ENCODE measurements around the gene TBC1D3E. TPM values are rescaled to one million over a fixed set of nuclear protein-coding genes. Genes with fewer than 3 reads are reported as not detected.
"Not testable (repeated sequence)": the region's sequence is repeated elsewhere in the genome, so short reads cannot be mapped to it uniquely, and the experiment has no call there.

The TBC1D3E gene
- not detected in 2 replicates for total RNA-seq (2012; rRNA removed)

DNA sequence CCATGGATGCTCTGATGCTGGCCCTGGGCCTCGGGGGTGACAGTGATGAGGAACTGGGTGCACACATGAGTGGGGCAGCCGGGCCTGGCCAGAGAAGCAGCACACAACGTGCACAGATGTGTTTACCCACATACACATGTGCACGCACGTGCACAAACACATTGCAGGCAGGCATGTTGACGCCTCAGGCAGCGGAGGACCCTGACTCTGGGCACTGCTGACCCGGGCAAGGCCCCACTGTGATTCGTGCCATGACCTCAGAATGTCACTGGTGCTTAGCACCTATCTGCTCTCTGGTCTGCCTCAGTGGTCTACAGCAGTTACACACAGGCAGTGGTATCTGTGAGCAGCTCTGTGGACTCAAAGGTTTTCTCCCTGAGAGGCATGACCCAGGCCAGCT, at the start of gene TBC1D3E:
TSS of gene TBC1D3E (plus strand) at position 301 of the 400 bp plus-strand sequence. CDS start 1,545 bp downstream, outside the sequence.
- H3K4me3 ChIP-seq (ENCODE audit: low read length); H3K36me3 ChIP-seq (ENCODE audit: insufficient read depth, low read length); H3K27me3 ChIP-seq (ENCODE audit: control insufficient read depth, insufficient read depth, low read length); H3K9me3 ChIP-seq (replicated peaks; ENCODE audit: low read length); H3K4me2 ChIP-seq (ENCODE audit: low read length); H3K9ac ChIP-seq (ENCODE audit: low read depth, low read length); H3K4me1 ChIP-seq (ENCODE audit: control insufficient read depth, insufficient read depth, low read length): not testable (repeated sequence)

DNA sequence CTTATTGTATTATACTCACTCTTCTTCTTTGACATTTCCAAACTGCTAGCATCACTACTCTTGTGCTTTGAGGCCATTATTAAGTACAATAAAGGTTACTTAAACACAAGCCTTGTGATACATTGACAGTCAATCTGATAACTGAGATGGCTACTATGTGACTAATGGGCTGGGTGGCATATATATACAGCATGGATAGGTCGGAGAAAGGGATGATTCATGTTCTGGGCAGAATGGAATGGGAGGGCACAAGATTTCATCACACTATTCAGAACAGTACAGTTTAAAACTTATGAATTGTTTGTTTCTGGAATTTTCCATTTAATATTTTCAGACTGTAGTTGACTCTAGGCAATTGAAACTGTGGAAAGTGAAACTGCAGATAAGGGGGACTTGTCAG, 40.4 kb upstream of the TBC1D3E start:
- not testable (repeated sequence) for H3K9ac ChIP-seq (ENCODE audit: low read depth, low read length)

DNA sequence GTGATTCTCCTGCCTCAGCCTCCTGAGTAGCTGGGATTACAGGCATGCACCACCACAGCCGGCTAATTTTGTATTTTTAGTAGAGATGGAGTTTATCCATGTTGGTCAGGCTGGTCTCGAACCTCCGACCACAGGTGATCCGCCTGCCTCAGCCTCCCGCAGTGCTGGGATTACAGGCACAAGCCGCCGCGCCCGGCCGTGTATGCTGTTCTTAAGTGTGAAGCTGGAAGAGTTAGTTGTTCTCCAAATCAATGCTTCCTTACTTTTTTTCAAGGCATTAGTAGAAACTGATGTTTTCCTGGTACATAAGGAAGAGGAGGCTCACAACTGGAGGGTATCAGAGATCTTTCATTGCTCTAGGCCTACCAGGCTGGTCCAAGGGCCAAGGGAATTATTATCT, 39.6 kb upstream of the TBC1D3E start:
- H3K9ac ChIP-seq (ENCODE audit: low read depth, low read length); H3K27me3 ChIP-seq (ENCODE audit: control insufficient read depth, insufficient read depth, low read length); H3K4me3 ChIP-seq (ENCODE audit: low read length); H3K36me3 ChIP-seq (ENCODE audit: insufficient read depth, low read length); H3K4me2 ChIP-seq (ENCODE audit: low read length); H3K4me1 ChIP-seq (ENCODE audit: control insufficient read depth, insufficient read depth, low read length); H3K9me3 ChIP-seq (replicated peaks; ENCODE audit: low read length): not testable (repeated sequence)

More for the DNA sequence above, 40.4 kb upstream of the TBC1D3E start:
- not testable (repeated sequence) for H3K9me3 ChIP-seq (replicated peaks; ENCODE audit: low read length); H3K4me3 ChIP-seq (ENCODE audit: low read length); H3K4me2 ChIP-seq (ENCODE audit: low read length); H3K36me3 ChIP-seq (ENCODE audit: insufficient read depth, low read length); H3K4me1 ChIP-seq (ENCODE audit: control insufficient read depth, insufficient read depth, low read length); H3K27me3 ChIP-seq (ENCODE audit: control insufficient read depth, insufficient read depth, low read length)

DNA sequence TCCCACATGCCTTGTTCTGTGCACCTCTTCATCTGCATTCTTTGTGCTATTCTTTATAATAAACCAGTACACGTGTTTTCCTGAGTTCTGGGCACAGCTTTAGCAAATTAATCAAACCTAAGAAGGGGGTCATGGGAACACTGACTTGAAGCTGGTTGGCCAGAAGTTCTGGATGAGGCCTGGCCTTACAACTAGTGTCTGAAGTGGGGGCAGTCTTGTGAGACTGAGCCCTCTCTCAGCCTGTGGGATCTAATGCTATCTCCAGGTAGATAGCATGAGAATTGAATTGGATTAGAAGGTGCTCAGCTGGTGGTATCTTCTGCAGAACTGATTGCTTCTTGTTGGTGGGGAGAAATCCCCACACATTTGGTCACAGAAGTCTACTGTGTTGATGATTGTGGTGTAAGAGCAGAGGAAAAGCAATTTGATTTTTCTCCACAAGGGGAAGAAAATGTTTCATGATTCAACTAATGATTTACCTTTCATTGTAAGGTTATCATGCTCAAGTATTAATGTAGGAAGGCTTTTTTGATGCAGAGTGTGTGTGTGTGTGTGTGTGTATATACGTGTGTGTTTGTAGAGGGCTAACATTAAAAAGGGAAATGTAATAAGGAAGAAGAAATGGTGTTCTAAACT, 33.6 kb upstream of the TBC1D3E start:
- H3K9ac ChIP-seq (ENCODE audit: low read depth, low read length); H3K36me3 ChIP-seq (ENCODE audit: insufficient read depth, low read length); H3K9me3 ChIP-seq (replicated peaks; ENCODE audit: low read length); H3K4me2 ChIP-seq (ENCODE audit: low read length); H3K27me3 ChIP-seq (ENCODE audit: control insufficient read depth, insufficient read depth, low read length); H3K4me1 ChIP-seq (ENCODE audit: control insufficient read depth, insufficient read depth, low read length); H3K4me3 ChIP-seq (ENCODE audit: low read length): not testable (repeated sequence)

DNA sequence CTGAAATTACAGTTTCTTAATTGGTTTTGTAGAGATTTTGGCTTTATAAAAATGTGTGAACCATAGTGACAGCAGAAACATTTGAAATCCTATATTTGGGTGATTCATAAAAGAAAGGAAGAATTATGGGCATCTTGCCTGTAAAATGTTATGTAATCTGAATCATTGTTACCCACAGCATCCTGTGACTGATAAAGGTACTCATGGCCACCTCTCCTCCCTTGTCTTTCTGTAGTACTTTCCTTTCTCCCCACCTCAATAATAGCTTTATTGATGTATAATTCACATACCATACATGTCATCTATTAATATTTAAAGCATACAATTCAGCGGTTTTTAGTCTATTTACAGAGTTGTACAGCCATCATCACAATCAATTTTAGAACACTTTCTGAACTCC, 28.5 kb upstream of the TBC1D3E start:
- not testable (repeated sequence) for H3K9me3 ChIP-seq (replicated peaks; ENCODE audit: low read length); H3K4me3 ChIP-seq (ENCODE audit: low read length); H3K4me2 ChIP-seq (ENCODE audit: low read length); H3K9ac ChIP-seq (ENCODE audit: low read depth, low read length); H3K27me3 ChIP-seq (ENCODE audit: control insufficient read depth, insufficient read depth, low read length); H3K36me3 ChIP-seq (ENCODE audit: insufficient read depth, low read length); H3K4me1 ChIP-seq (ENCODE audit: control insufficient read depth, insufficient read depth, low read length)

DNA sequence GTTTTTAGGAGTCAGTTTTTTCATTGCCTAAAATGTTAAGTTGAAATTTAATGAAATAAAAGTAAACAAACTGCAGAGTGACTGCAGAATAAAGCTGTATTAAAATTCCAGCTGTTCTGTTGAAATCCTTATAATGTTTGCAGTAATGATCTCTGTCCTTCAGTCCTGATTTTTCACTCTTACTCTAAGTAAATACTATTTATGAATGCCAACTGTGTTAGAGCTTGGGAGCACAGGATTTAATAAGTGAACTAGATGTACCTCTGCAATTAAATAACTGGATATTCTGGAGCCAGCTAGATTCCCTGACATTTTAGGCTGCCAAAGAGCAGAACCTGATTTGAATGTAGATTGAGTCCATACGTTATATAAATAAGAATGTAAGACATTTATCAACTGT, 7.9 kb upstream of the TBC1D3E start:
- not testable (repeated sequence) for H3K36me3 ChIP-seq (ENCODE audit: insufficient read depth, low read length); H3K9ac ChIP-seq (ENCODE audit: low read depth, low read length); H3K4me2 ChIP-seq (ENCODE audit: low read length); H3K4me1 ChIP-seq (ENCODE audit: control insufficient read depth, insufficient read depth, low read length); H3K27me3 ChIP-seq (ENCODE audit: control insufficient read depth, insufficient read depth, low read length); H3K9me3 ChIP-seq (replicated peaks; ENCODE audit: low read length); H3K4me3 ChIP-seq (ENCODE audit: low read length)

DNA sequence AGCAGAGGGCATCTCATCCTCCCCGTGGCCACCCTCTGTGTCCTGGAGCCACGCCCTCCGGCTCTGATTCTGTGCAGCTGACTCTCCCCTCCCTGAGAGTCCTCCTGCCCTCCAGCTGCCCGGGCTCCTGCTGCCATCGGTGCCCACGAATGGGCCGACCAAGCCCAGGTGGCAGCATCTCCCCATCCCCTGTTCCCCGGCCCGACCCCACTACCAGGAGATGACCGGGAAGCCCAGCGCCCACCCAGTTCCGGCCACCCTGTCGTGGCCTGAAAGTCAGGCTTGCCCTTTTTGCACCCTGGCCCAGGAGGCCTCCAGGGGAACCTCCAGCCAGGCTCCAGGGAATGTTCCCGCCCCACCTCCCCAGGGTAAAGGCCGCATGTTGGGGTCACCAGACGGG, 7.1 kb downstream of the TBC1D3E start:
- not testable (repeated sequence) for H3K4me1 ChIP-seq (ENCODE audit: control insufficient read depth, insufficient read depth, low read length); H3K27me3 ChIP-seq (ENCODE audit: control insufficient read depth, insufficient read depth, low read length); H3K4me3 ChIP-seq (ENCODE audit: low read length); H3K4me2 ChIP-seq (ENCODE audit: low read length); H3K9me3 ChIP-seq (replicated peaks; ENCODE audit: low read length); H3K36me3 ChIP-seq (ENCODE audit: insufficient read depth, low read length); H3K9ac ChIP-seq (ENCODE audit: low read depth, low read length)

Small RNAs within 50 kb of the gene (small RNA-seq; reads per million reads assigned to genes)
- gene RF00019 (not detected), gene RNA5SP526 (not detected)

Measured in skeletal muscle satellite cell (primary cell).